ENCODE data around the gene CDH13.

GRCh38 chr16:83501481-83501880, 874.7 kb downstream of the CDH13 start:
- TF ChIP-seq CTCF (IDR thresholded peaks at IDR 0.05) = no peak
- TF ChIP-seq EP300 (IDR thresholded peaks at IDR 0.05) = no peak
- no peak for TF ChIP-seq POLR2A (IDR thresholded peaks at IDR 0.05)
